Mucosa of gallbladder (tissue), 1 donor: ENCODE data around the gene DCP2. TPM values are rescaled to one million over a fixed set of nuclear protein-coding genes. Genes with fewer than 3 reads are reported as not detected.

ENCODE experiments used
- DNase-seq: peaks from one replicate; pipeline ENCODE4 v3.0.0-alpha.2; 2020; ENCODE audit warnings: low spot score
- total RNA-seq: library from RNA; stranded (reverse); gene quantifications from one replicate; pipeline ENCODE4 v1.2.1, GENCODE V29; 2021
- donor health status: DM: no; HTN: no; CAD: no.

DCP2 gene
- total RNA-seq, 1 donor from 2014 or later: 42.5 TPM

DNA sequence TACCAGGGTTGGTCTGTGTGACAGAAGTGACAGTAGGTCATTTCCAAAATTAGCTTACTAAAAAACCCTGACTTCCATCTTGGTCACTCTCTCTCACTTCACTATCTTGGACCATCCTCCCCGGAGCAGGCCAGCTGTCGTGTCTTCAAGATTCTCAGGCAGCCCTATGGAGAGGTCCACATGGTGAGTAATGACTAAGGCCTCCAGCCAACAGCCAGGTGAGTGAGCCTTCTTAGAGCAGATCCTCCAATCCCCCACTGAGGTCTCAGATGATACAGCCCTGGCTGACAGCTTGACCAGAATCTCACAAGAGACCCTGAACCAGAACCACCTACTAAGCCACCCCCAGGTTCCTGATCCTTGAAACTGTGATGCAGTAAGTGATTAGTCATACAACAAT, 92.0 kb downstream of the DCP2 start:
- DNase-seq: no peak

Other genes starting within 250 kb of the DCP2 start
- 39.1 TPM for gene APC, start 238.9 kb upstream of the DCP2 start, total RNA-seq
- 31.8 TPM for gene SRP19, start 115.5 kb upstream of the DCP2 start, total RNA-seq
- gene REEP5, start 54.6 kb upstream of the DCP2 start, total RNA-seq: 104 TPM